Measurements from ENCODE around the gene RETREG1.

Gene RETREG1

GRCh38 chr5:16616536-16617273 is at the start of gene RETREG1:
TSS of gene RETREG1 (minus strand) at chr5:16616997. CDS start at chr5:16616971, 26 bp downstream.
- peak within 1 kb of the TSS; percentile 77 for H3K4me3 ChIP-seq (ENCODE audit: low read length)
- no peaks in the 10 kb centered on the region for H4K20me1 ChIP-seq (ENCODE audit: insufficient read depth, low read length)
- no peaks in the 10 kb centered on the region for H3F3A ChIP-seq (ENCODE audit: insufficient read depth, low read length)
- peak within 1 kb of the TSS; percentile 49; the same call in 1 of the 2 replicates for H3K9ac ChIP-seq (ENCODE audit: low read length)
- H3K27me3 ChIP-seq (replicated peaks; ENCODE audit: insufficient read depth, low read length) = no peaks in the 10 kb centered on the region
- H2AFZ ChIP-seq (ENCODE audit: low read length) = peak within 1 kb of the TSS; percentile 71
- H3K27ac ChIP-seq (ENCODE audit: low read length) = no peak within 1 kb of the TSS
- no peak for TF ChIP-seq EZH2phosphoT487 (IDR thresholded peaks at IDR 0.05; ENCODE audit: low read length)
- TF ChIP-seq EZH2 (optimal IDR thresholded peaks at IDR 0.05; ENCODE audit: low read depth, low read length) = no peak
- TF ChIP-seq CTCF (IDR thresholded peaks at IDR 0.05; ENCODE audit: low read length) = no peak
- no peaks in the 10 kb centered on the region for H3K9me2 ChIP-seq (replicated peaks; ENCODE audit: insufficient read depth, low read length)
- H3K9me3 ChIP-seq (replicated peaks; ENCODE audit: insufficient read depth, low read length) = no peaks in the 10 kb centered on the region
- no peaks in the 10 kb centered on the region for H3K79me2 ChIP-seq (ENCODE audit: low read length)
- peak; percentile 56 for DNase-seq
- peak within 1 kb of the TSS; percentile 92 for H3K4me2 ChIP-seq (ENCODE audit: low read depth, low read length)
- H3K36me3 ChIP-seq (replicated peaks; ENCODE audit: insufficient read depth, low read length) = no peaks in the 10 kb centered on the region
- no peaks in the 10 kb centered on the region for H3K4me1 ChIP-seq (ENCODE audit: low read length)

- no peaks in the 10 kb centered on the region for H4K20me1 ChIP-seq (ENCODE audit: insufficient read depth, low read length)
- no peaks in the 10 kb centered on the region for H3K9me2 ChIP-seq (replicated peaks; ENCODE audit: insufficient read depth, low read length)
- H3K79me2 ChIP-seq (ENCODE audit: low read length) = no peaks in the 10 kb centered on the region
- DNase-seq = no peak
- no peak overlapping the region for H3K4me3 ChIP-seq (ENCODE audit: low read length)
- no peak overlapping the region for H2AFZ ChIP-seq (ENCODE audit: low read length)
- H3K27ac ChIP-seq (ENCODE audit: low read length) = no peak overlapping the region
- H3K27me3 ChIP-seq (replicated peaks; ENCODE audit: insufficient read depth, low read length) = no peaks in the 10 kb centered on the region
- H3F3A ChIP-seq (ENCODE audit: insufficient read depth, low read length) = no peaks in the 10 kb centered on the region
- H3K4me1 ChIP-seq (ENCODE audit: low read length) = no peaks in the 10 kb centered on the region
- H3K9ac ChIP-seq (ENCODE audit: low read length) = no peak overlapping the region
- no peaks in the 10 kb centered on the region for H3K9me3 ChIP-seq (replicated peaks; ENCODE audit: insufficient read depth, low read length)
- no peak overlapping the region for H3K4me2 ChIP-seq (ENCODE audit: low read depth, low read length)
- no peaks in the 10 kb centered on the region for H3K36me3 ChIP-seq (replicated peaks; ENCODE audit: insufficient read depth, low read length)
- TF ChIP-seq CTCF (IDR thresholded peaks at IDR 0.05; ENCODE audit: low read length) (no peak), EZH2phosphoT487 (IDR thresholded peaks at IDR 0.05; ENCODE audit: low read length) (no peak), EZH2 (optimal IDR thresholded peaks at IDR 0.05; ENCODE audit: low read depth, low read length) (no peak)
Observed at GRCh38 chr5:16666130-16666882, 49.5 kb upstream of the RETREG1 start.

- Histone ChIP-seq H3K79me2 (ENCODE audit: low read length) (no peaks in the 10 kb centered on the region), H4K20me1 (ENCODE audit: insufficient read depth, low read length) (no peaks in the 10 kb centered on the region), H2AFZ (ENCODE audit: low read length) (no peak overlapping the region), H3K9me3 (replicated peaks; ENCODE audit: insufficient read depth, low read length) (no peaks in the 10 kb centered on the region), H3K9ac (ENCODE audit: low read length) (no peak overlapping the region), H3K36me3 (replicated peaks; ENCODE audit: insufficient read depth, low read length) (no peaks in the 10 kb centered on the region), H3K27me3 (replicated peaks; ENCODE audit: insufficient read depth, low read length) (no peaks in the 10 kb centered on the region), H3K9me2 (replicated peaks; ENCODE audit: insufficient read depth, low read length) (no peaks in the 10 kb centered on the region), H3K4me3 (ENCODE audit: low read length) (no peak overlapping the region), H3K4me1 (ENCODE audit: low read length) (no peaks in the 10 kb centered on the region), H3K27ac (ENCODE audit: low read length) (no peak overlapping the region), H3F3A (ENCODE audit: insufficient read depth, low read length) (no peaks in the 10 kb centered on the region), H3K4me2 (ENCODE audit: low read depth, low read length) (no peak overlapping the region)
- TF ChIP-seq CTCF (IDR thresholded peaks at IDR 0.05; ENCODE audit: low read length) = no peak
- no peak for TF ChIP-seq EZH2phosphoT487 (IDR thresholded peaks at IDR 0.05; ENCODE audit: low read length)
- no peak for TF ChIP-seq EZH2 (optimal IDR thresholded peaks at IDR 0.05; ENCODE audit: low read depth, low read length)
- DNase-seq = no peak
Observed at GRCh38 chr5:16665601-16666000, 48.8 kb upstream of the RETREG1 start.
